Muscle layer of colon (tissue), 2 donors: Measurements from ENCODE around the gene PCDHGB3.
"Not testable (repeated sequence)": the region's sequence is repeated elsewhere in the genome, so short reads cannot be mapped to it uniquely, and the experiment has no call there.

Source experiments
- H3K27ac ChIP-seq: one replicate; pipeline ENCODE4 v1.7.0; 2013; ENCODE audit warnings: low read depth, mild to moderate bottlenecking, low read length, moderate library complexity
- H3K27me3 ChIP-seq, 2 donors: one replicate each; pipeline ENCODE4 v1.7.0; 2013; ENCODE audit warnings: low read length in 2 of 2, mild to moderate bottlenecking in 2 of 2; ENCODE audit not compliant: insufficient read depth in 2 of 2, control insufficient read depth in 1 of 2
- H3K36me3 ChIP-seq: one replicate; pipeline ENCODE4 v1.7.0; 2013; ENCODE audit warnings: mild to moderate bottlenecking, low read length; ENCODE audit not compliant: insufficient read depth
- H3K4me1 ChIP-seq: one replicate; pipeline ENCODE4 v1.7.0; 2013; ENCODE audit warnings: mild to moderate bottlenecking, low read length; ENCODE audit not compliant: insufficient read depth
- H3K4me3 ChIP-seq, 2 donors: one replicate each; pipeline ENCODE4 v1.7.0; 2013; ENCODE audit warnings: low read length in 2 of 2, low read depth in 1 of 2, mild to moderate bottlenecking in 1 of 2, moderate library complexity in 1 of 2
- H3K9ac ChIP-seq: one replicate; pipeline ENCODE4 v1.7.0; 2013; ENCODE audit warnings: low read length
- H3K9me3 ChIP-seq: one replicate; pipeline ENCODE4 v1.7.0; 2013; ENCODE audit warnings: mild to moderate bottlenecking, low read length
- donor health status: abdominal sarcoma.
- donor health status: Adenocarcinoma of cecum.

PCDHGB3 gene

GRCh38 chr5:141362719-141363118, 7.3 kb upstream of the PCDHGB3 start:
- H3K27ac ChIP-seq, result no peak overlapping the region
- H3K4me1 ChIP-seq, result no peaks in the 10 kb centered on the region
- no peak overlapping the region for H3K4me3 ChIP-seq
- no peak overlapping the region for H3K9ac ChIP-seq
- peaks cover 58% of the 10 kb centered on the region for H3K9me3 ChIP-seq
- H3K27me3 ChIP-seq, result no peaks in the 10 kb centered on the region
- no peaks in the 10 kb centered on the region for H3K36me3 ChIP-seq

DNA sequence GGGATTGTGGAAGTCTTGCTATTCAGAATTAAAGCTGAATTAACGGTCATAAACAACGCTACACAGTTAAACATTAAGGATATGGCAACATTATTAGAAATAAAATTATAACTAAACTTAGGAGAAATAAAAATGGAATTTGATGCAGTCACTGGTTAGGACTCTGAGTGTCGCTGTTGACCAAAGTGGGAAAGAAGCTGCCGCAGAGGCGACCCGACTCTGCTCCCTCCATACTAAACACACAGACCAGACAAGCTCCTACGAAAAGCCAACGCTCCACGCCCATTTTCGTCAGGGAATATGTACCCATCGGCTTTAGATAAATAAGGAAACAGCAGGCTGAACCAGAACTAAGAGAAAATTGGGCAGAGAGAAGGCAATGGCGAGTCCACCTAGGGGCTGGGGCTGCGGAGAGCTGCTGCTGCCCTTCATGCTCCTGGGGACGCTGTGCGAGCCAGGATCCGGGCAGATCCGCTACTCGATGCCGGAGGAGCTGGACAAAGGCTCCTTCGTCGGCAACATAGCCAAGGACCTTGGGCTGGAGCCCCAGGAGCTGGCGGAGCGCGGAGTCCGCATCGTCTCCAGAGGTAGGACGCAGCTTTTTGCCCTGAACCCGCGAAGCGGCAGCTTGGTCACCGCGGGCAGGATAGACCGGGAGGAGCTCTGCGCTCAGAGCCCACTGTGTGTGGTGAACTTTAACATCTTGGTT, 5.9 kb upstream of the PCDHGB3 start, which contains the start of gene PCDHGA5:
Gene PCDHGA5 (plus strand): TSS at position 211 of the 709 bp plus-strand sequence. CDS start 169 bp downstream, at position 380.
- no peaks in the 10 kb centered on the region for H3K4me1 ChIP-seq
- no peak within 1 kb of the TSS for H3K9ac ChIP-seq
- no peak within 1 kb of the TSS for H3K27ac ChIP-seq
- H3K27me3 ChIP-seq, result no peaks in the 10 kb centered on the region
- H3K36me3 ChIP-seq, result no peaks in the 10 kb centered on the region
- peaks cover 58% of the 10 kb centered on the region for H3K9me3 ChIP-seq
- peak within 1 kb of the TSS; percentile 26 to 44 for H3K4me3 ChIP-seq

DNA sequence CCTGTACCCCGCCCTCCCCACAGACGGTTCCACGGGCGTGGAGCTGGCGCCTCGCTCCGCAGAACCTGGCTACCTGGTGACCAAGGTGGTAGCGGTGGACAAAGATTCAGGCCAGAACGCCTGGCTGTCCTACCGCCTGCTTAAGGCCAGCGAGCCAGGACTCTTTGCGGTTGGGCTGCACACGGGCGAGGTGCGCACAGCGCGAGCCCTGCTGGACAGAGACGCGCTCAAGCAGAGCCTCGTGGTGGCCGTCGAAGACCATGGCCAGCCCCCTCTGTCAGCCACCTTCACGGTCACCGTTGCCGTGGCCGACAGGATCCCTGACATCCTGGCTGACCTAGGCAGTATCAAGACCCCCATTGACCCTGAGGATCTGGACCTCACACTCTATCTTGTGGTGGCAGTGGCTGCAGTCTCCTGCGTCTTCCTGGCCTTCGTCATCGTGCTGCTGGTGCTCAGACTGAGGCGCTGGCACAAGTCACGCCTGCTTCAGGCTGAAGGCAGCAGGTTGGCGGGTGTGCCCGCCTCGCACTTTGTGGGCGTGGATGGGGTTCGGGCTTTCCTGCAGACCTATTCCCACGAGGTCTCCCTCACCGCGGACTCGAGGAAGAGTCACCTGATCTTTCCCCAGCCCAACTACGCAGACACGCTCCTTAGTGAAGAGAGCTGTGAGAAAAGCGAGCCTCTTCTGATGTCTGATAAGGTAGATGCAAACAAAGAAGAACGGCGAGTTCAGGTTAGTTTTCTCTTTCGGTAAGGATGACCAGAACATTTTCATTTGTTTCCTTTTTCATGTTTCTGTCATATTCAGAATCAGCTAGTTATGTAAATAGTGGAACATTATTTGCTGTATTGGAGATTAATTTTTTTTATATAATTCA, 3.8 kb upstream of the PCDHGB3 start:
- Histone ChIP-seq H3K9ac (no peak overlapping the region), H3K9me3 (peaks cover 61% of the 10 kb centered on the region), H3K36me3 (peaks cover 4% of the 10 kb centered on the region), H3K27me3 (no peaks in the 10 kb centered on the region), H3K27ac (no peak overlapping the region), H3K4me3 (peak overlapping the region in 1 of 2 donors; percentile 44), H3K4me1 (no peaks in the 10 kb centered on the region)

DNA sequence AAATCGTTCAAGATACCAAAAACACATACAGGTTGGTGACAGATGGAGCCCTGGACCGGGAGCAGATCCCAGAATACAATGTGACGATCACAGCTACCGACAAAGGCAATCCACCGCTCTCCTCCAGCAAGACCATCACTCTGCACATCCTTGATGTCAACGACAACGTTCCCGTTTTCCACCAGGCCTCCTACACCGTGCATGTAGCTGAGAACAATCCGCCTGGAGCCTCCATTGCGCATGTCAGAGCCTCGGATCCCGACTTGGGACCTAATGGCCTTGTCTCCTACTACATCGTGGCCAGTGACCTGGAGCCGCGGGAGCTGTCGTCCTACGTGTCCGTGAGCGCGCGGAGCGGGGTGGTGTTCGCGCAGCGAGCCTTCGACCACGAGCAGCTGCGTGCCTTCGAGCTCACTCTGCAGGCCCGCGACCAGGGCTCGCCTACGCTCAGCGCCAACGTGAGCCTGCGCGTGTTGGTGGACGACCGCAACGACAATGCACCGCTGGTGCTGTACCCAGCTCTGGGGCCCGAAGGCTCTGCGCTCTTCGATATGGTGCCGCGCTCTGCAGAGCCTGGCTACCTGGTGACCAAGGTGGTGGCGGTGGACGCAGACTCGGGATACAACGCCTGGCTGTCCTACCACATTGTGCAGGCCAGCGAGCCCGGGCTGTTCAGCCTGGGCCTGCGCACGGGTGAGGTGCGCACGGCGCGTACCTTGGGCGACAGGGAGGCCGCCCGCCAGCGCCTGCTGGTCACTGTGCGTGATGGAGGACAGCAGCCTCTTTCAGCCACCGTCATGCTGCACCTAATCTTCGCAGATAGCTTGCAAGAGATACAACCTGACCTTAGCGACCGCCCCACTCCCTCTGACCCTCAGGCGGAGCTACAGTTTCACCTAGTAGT, 1.8 kb downstream of the PCDHGB3 start:
- H3K36me3 ChIP-seq, result peaks cover 4% of the 10 kb centered on the region
- H3K9me3 ChIP-seq, result peaks cover 65% of the 10 kb centered on the region
- no peaks in the 10 kb centered on the region for H3K27me3 ChIP-seq
- no peak overlapping the region for H3K9ac ChIP-seq
- H3K27ac ChIP-seq, result no peak overlapping the region
- H3K4me3 ChIP-seq, result peak overlapping the region; percentile 42 to 52
- no peaks in the 10 kb centered on the region for H3K4me1 ChIP-seq

DNA sequence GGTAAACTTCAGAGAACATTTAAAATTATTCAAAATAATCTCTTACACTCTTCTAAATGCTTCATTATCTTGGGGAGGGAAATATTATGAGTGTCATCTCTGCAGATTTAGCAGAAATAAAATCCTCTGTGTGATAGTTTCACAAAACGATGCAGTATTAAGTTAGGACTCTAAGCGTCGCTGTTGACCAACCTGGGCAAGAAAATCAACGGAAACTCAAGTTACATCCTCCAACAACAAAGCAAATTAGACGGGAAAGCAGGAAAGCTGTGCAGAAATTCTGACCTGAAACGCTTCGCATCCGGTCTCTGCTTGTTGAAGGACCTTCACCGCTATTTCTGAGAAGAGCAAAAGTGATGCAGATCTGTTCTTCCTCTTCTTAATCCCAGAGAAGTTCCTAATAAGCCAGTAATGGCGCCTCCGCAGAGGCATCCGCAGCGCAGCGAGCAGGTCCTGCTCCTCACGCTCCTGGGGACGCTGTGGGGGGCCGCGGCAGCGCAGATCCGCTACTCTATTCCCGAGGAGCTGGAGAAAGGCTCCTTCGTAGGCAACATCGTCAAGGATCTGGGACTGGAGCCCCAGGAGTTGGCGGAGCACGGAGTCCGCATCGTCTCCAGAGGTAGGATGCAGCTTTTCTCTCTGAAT, 3.8 kb downstream of the PCDHGB3 start, which contains the start of gene PCDHGA6:
Gene PCDHGA6 (plus strand): TSS at position 219 of the 645 bp plus-strand sequence. CDS start 193 bp downstream, at position 412.
- Histone ChIP-seq H3K9ac (no peak within 1 kb of the TSS), H3K27me3 (no peaks in the 10 kb centered on the region), H3K27ac (no peak within 1 kb of the TSS), H3K4me3 (peak within 1 kb of the TSS; percentile 25 to 42), H3K4me1 (no peaks in the 10 kb centered on the region), H3K36me3 (peaks cover 4% of the 10 kb centered on the region), H3K9me3 (peaks cover 77% of the 10 kb centered on the region)

GRCh38 chr5:141374627-141375026, 4.6 kb downstream of the PCDHGB3 start:
- Histone ChIP-seq H3K9ac (no peak overlapping the region), H3K4me1 (no peaks in the 10 kb centered on the region), H3K27ac (no peak overlapping the region), H3K27me3 (no peaks in the 10 kb centered on the region), H3K36me3 (peaks cover 4% of the 10 kb centered on the region), H3K9me3 (peaks cover 73% of the 10 kb centered on the region), H3K4me3 (peak overlapping the region; percentile 25 to 28)

GRCh38 chr5:141375444-141376155, 5.6 kb downstream of the PCDHGB3 start:
- peaks cover 68% of the 10 kb centered on the region for H3K9me3 ChIP-seq

DNA sequence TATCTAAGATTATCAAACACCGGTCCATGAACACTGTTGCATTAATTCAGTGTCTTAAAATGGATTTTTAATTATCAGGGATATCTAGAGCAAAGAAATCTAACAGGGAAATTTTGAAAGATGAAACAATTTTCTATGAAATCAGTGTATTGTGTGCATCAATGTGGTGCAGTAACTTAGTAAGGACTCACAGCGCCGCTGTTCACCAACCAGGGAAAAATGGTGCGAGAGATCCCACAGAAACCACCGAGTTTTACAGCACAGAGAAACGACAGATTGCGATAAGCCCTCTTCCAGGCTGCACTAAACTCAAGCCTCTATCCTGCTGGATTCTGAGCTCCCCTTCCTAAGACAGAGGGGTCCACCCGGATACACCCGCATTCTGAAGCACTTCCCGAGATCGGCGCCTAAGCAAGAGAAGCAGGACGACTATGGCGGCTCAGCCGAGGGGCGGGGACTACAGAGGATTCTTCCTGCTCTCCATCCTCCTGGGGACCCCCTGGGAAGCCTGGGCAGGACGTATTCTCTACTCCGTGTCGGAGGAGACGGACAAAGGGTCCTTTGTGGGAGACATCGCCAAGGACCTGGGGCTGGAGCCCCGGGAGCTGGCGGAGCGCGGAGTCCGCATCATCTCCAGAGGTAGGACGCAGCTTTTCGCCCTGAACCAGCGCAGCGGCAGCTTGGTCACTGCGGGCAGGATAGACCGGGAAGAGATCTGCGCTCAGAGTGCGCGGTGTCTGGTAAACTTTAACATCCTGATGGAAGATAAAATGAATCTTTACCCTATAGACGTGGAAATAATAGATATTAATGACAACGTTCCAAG, 12.6 kb downstream of the PCDHGB3 start, which contains the start of gene PCDHGA7:
Gene PCDHGA7 (plus strand): TSS at position 274 of the 826 bp plus-strand sequence. CDS start 158 bp downstream, at position 432.
- Histone ChIP-seq H3K4me1 (no peaks in the 10 kb centered on the region), H3K27ac (no peak within 1 kb of the TSS), H3K9ac (no peak within 1 kb of the TSS), H3K4me3 (peak within 1 kb of the TSS; percentile 12 to 47), H3K27me3 (no peaks in the 10 kb centered on the region), H3K9me3 (peaks cover 73% of the 10 kb centered on the region), H3K36me3 (no peaks in the 10 kb centered on the region)

More at GRCh38 chr5:141375444-141376155, 5.6 kb downstream of the PCDHGB3 start:
- H3K27me3 ChIP-seq, H3K36me3 ChIP-seq, H3K4me1 ChIP-seq, H3K9ac ChIP-seq, H3K27ac ChIP-seq: not testable (repeated sequence)
- peak overlapping the region in 1 of 2 donors; percentile 38 for H3K4me3 ChIP-seq

DNA sequence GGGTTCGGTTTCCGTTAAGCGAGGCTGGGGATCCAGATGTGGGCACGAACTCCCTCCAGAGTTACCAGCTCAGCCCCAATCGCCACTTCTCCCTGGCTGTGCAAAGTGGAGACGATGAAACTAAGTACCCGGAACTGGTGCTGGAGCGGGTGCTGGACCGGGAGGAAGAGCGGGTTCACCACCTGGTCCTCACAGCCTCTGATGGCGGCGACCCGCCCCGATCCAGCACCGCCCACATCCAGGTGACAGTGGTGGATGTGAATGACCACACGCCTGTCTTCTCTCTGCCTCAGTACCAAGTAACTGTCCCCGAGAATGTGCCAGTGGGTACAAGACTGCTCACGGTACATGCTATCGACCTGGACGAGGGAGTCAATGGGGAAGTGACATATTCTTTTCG, 13.3 kb downstream of the PCDHGB3 start:
- H3K9me3 ChIP-seq, result peaks cover 69% of the 10 kb centered on the region
- peak overlapping the region; percentile 12 to 47 for H3K4me3 ChIP-seq
- no peak overlapping the region for H3K27ac ChIP-seq
- H3K9ac ChIP-seq, result no peak overlapping the region
- H3K4me1 ChIP-seq, result no peaks in the 10 kb centered on the region
- no peaks in the 10 kb centered on the region for H3K36me3 ChIP-seq
- no peaks in the 10 kb centered on the region for H3K27me3 ChIP-seq
